Aorta (tissue), 5 donors: ENCODE results near the gene TMEFF2. TPM values are rescaled to one million over a fixed set of nuclear protein-coding genes. Genes with fewer than 3 reads are reported as not detected.

Source experiments
- ATAC-seq: fragments of 200-7000 bp; cut with Tn5 transposase; one replicate; pipeline ENCODE4 v1.9.1; 2022; ENCODE audit warnings: moderate library complexity; ENCODE audit not compliant: low FRiP score
- DNase-seq, 2 donors: peaks; one replicate each; pipeline ENCODE4 v3.0.0-alpha.2; 2020
- H3K27ac ChIP-seq, 2 donors: one replicate each; pipeline ENCODE4 v1.5.1; 2013; ENCODE audit warnings: low read length in 2 of 2, mild to moderate bottlenecking in 2 of 2, moderate library complexity in 2 of 2, control low read depth in 1 of 2, inconsistent platforms in 1 of 2, low read depth in 1 of 2
- H3K27me3 ChIP-seq, 2 donors: one replicate each; pipeline ENCODE4 v1.6.1; 2013; ENCODE audit warnings: control low read depth in 1 of 2, low read length in 1 of 2, mild to moderate bottlenecking in 1 of 2, moderate library complexity in 1 of 2; ENCODE audit not compliant: insufficient read depth in 2 of 2, control insufficient read depth in 1 of 2
- H3K36me3 ChIP-seq, 2 donors: one replicate each; pipeline ENCODE4 v1.6.1; 2013; ENCODE audit warnings: control low read depth in 1 of 2, low read length in 1 of 2, mild to moderate bottlenecking in 1 of 2; ENCODE audit not compliant: insufficient read depth in 2 of 2, control insufficient read depth in 1 of 2
- H3K4me1 ChIP-seq, 2 donors: one replicate each; pipeline ENCODE4 v1.6.1; 2013; ENCODE audit warnings: low read length in 2 of 2, control low read depth in 1 of 2, mild to moderate bottlenecking in 1 of 2, moderate library complexity in 1 of 2; ENCODE audit not compliant: insufficient read depth in 2 of 2, control insufficient read depth in 1 of 2
- H3K4me3 ChIP-seq, 2 donors: one replicate each; pipeline ENCODE4 v1.5.1; 2013; ENCODE audit warnings: low read length in 2 of 2, control low read depth in 1 of 2, mild to moderate bottlenecking in 1 of 2
- H3K9me3 ChIP-seq: one replicate; pipeline ENCODE4 v1.6.1; 2013; ENCODE audit warnings: mild to moderate bottlenecking, low read length; ENCODE audit not compliant: control insufficient read depth
- WGBS, 2 donors: extraction: QIAGEN DNeasy Blood & Tissue Kit; methylation state at CpG; one replicate each; pipeline ENCODE4 v1.1.7; 2013; 5-methylcytosine and 5-hydroxymethylcytosine counted together
- intact Hi-C, 2 donors: fragments of 100-400 bp; cut with DNase I; formaldehyde crosslinking; loops; one replicate each; pipeline versions ENCODE4 v1.14.2 to v1.15.0; 2022
- polyA plus RNA-seq, 2 donors: library from polyadenylated mRNA; stranded (reverse); fragments of 200-250 nt; gene quantifications; one replicate each; pipeline ENCODE4 v1.2.3, GENCODE V29; 2013
- total RNA-seq, 2 donors: library from RNA; stranded (reverse); fragmentation: NEBNext Ultra II Directional; extraction: Animal tissue kit (Norgen Biotek cat#: 25700); gene quantifications; one replicate each; pipeline ENCODE4 v1.2.1, GENCODE V29; 2021
- donor health status: healthy with polysubstance abuse.
- donor health status: Bipolar disorder and iron deficiency.
- donor health status: DM: no; HTN: no; CAD: no.
- donor health status: DM: no; HTN: no; CAD: no.
- donor health status: DM: yes; HTN: yes; CAD: no.

Gene TMEFF2
- total and polyA plus RNA-seq, 4 donors: 0.12 TPM; not detected in 3

DNA sequence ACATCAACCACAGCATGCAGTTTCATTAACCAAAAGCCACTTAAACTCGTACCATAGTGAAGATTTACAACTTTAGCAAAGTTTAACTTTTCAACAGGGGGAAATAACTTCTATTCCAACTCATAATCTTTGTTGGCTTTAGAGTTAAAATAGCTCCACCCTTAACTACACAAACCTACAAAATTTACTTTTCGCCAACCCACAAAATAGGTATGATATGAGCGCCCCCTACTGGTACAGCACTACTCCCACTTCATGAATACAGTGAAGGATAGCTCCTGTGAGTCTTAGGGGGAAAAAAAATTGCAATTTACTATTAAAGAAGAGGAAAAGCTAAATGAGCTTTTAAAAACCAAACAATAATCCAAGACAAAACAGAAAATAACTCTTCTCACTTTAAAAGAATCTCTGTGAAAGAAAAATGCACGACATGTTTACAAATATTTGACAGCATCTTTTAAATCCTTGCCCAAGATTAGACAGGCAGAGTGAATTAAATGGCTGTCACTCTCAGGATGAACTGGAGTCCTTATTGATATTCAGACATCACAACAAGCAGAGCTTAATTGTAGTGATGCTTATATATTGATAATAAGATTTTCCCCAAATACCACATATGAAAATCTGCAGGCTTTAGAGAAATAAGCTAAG, 32.2 kb downstream of the TMEFF2 start:
- H3K4me3 ChIP-seq: no peak overlapping the region
- intact Hi-C loops: loop anchor here (1.0 to 5.0 kb wide), 4 partner anchors 350 to 610 kb away; no protein-coding TSS in a partner anchor
- no peaks in the 10 kb centered on the region for H3K27me3 ChIP-seq
- H3K4me1 ChIP-seq: no peaks in the 10 kb centered on the region
- H3K36me3 ChIP-seq: no peaks in the 10 kb centered on the region
- H3K27ac ChIP-seq: no peak overlapping the region
- DNase-seq: no peak
- WGBS, 2 donors: 14% methylated on average over 4 of the region's 4 CpGs
- no peaks in the 10 kb centered on the region for H3K9me3 ChIP-seq
- ATAC-seq: peak; percentile 87

DNA sequence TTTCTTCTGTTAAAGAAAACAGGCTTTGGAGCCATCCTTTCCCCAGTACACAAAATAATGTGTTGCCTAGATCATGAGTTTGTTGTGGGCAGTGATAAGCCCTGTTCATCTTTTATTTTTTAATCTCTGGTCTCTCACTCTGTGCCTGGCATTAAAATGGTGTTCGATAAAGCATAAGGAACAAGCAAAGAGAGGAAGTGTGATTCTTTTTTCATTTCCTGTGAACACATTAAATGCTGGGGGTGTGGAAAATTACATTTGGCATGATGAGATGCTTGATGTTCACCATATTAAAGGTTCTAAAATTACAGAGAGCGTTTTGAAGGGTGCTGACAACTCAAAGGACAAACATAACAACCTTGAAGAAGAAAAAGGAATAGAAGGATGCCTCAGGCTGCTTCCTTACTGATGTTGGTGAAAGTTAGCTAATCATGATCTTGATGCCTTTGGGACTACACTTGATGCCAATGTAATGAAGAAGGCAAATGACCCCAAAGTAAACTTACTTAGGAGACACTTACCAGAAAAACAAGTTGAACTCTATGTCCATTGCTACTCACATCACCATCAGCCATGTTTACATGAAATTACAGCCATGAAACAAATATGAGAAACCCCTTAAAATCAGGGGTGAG, 33.0 kb downstream of the TMEFF2 start:
- H3K36me3 ChIP-seq: no peaks in the 10 kb centered on the region
- 83 to 94% methylated on average over 2 of the region's 2 CpGs for WGBS, 2 donors

DNA sequence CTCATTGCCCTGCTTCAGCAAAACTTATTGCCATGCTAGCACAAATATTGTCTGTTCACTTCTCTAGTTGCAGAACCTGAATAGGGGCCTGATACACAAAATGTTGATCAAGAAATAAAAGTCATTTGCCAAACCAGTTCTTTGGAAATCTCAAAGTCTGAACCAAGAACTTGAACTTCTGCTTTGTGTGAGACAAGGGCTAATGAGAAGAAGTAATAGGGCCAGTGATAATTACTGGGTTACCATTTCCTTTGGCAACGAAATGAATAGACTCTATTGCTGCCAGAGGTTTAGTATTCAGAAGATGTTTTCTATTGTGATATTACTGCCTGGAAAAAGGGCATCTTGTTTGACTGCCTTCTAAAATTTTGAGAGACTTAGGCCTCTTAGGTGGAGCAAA, 35.0 kb downstream of the TMEFF2 start:
- Histone ChIP-seq H3K27ac (no peak overlapping the region), H3K9me3 (no peaks in the 10 kb centered on the region), H3K27me3 (no peaks in the 10 kb centered on the region), H3K36me3 (no peaks in the 10 kb centered on the region), H3K4me3 (no peak overlapping the region), H3K4me1 (no peaks in the 10 kb centered on the region)
- ATAC-seq: no peak
- WGBS, 2 donors: 72 to 84% methylated on average over 1 of the region's 1 CpG
- intact Hi-C loops: loop anchor here (5.0 kb wide), 2 partner anchors 602 to 607 kb away; no protein-coding TSS in a partner anchor
- DNase-seq: no peak

More for the DNA sequence above, 33.0 kb downstream of the TMEFF2 start:
- intact Hi-C loops: loop anchor here (1.0 to 5.0 kb wide), 4 partner anchors 349 to 609 kb away; no protein-coding TSS in a partner anchor
- DNase-seq (no peak), ATAC-seq (no peak)
- no peak overlapping the region for H3K4me3 ChIP-seq
- no peaks in the 10 kb centered on the region for H3K4me1 ChIP-seq
- H3K27ac ChIP-seq: no peak overlapping the region
- no peaks in the 10 kb centered on the region for H3K27me3 ChIP-seq
- no peaks in the 10 kb centered on the region for H3K9me3 ChIP-seq

DNA sequence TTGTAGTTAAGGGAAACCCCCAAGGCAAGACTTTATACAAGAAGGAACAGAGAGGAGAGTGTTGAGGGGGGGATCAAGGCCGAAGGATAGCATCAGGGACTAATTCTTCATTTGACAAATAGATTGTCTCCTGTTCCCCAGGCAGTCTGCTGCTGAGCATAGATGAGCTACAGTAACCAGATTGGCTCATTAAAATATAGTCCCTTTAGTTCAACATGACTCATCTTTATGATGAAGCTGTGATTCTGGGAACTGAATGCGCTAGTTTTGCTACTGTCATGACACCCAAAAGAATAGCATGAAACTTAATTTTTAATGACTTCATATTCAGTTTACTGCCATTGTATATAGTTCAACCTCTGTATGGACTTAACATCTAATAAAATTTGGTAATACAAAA, 35.5 kb downstream of the TMEFF2 start:
- no peak for DNase-seq
- intact Hi-C loops: no loop called here
- Histone ChIP-seq H3K4me1 (no peaks in the 10 kb centered on the region), H3K4me3 (no peak overlapping the region), H3K9me3 (no peaks in the 10 kb centered on the region), H3K27me3 (no peaks in the 10 kb centered on the region), H3K27ac (no peak overlapping the region), H3K36me3 (no peaks in the 10 kb centered on the region)
- 96 to 98% methylated on average over 2 of the region's 2 CpGs for WGBS, 2 donors
- ATAC-seq: no peak

GRCh38 chr2:192157776-192158175, 37.0 kb downstream of the TMEFF2 start:
- ATAC-seq: no peak
- DNase-seq: no peak
- H3K27me3 ChIP-seq: no peaks in the 10 kb centered on the region
- WGBS, 2 donors: 76 to 83% methylated on average over 4 of the region's 4 CpGs
- no peak overlapping the region for H3K4me3 ChIP-seq
- intact Hi-C loops: no loop called here
- no peaks in the 10 kb centered on the region for H3K4me1 ChIP-seq
- H3K27ac ChIP-seq: no peak overlapping the region
- no peaks in the 10 kb centered on the region for H3K9me3 ChIP-seq
- H3K36me3 ChIP-seq: no peaks in the 10 kb centered on the region

DNA sequence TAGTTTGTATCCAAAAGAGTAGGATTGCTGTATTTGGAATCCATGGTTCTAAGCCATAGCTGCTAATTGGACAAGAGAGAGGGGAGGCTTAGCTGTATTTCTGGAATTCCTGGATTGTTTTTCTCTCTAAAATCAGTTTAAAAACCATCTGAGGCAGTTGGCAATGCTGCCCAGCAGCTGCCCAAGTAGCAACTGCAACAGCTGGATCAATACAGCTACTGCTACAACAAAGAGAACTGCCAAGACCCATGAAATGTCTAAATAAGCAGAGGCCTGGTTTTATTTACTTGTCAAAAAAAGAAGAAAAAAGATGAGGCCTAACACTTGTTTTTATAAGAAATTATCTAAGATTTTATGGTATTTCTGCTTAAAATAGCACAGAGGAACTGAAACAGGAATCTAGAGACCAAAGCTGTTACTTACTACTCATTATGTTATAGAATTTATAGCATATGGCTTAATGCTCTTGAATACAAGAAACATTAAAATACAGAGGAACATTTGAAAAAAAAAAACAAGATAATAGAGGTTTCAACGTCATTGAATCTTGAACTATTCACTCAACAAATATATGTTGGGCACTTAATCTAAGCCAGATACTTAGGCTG, 39.1 kb downstream of the TMEFF2 start:
- Histone ChIP-seq H3K9me3 (no peaks in the 10 kb centered on the region), H3K4me1 (no peaks in the 10 kb centered on the region), H3K4me3 (no peak overlapping the region), H3K27ac (no peak overlapping the region), H3K27me3 (no peaks in the 10 kb centered on the region), H3K36me3 (no peaks in the 10 kb centered on the region)
- DNase-seq (no peak), ATAC-seq (no peak)
- 34 to 57% methylated on average over 1 of the region's 1 CpG for WGBS, 2 donors
- intact Hi-C loops: no loop called here

- DNase-seq (no peak), ATAC-seq (no peak)
- Histone ChIP-seq H3K27ac (no peak overlapping the region), H3K4me1 (peaks cover 0 to 5% of the 10 kb centered on the region in 2 donors), H3K27me3 (no peaks in the 10 kb centered on the region), H3K36me3 (no peaks in the 10 kb centered on the region), H3K4me3 (no peak overlapping the region), H3K9me3 (no peaks in the 10 kb centered on the region)
- intact Hi-C loops: no loop called here
- WGBS, 2 donors: 80 to 82% methylated on average over 4 of the region's 4 CpGs
Measured at GRCh38 chr2:192153561-192153960, 41.2 kb downstream of the TMEFF2 start.

GRCh38 chr2:192151853-192152252, 42.9 kb downstream of the TMEFF2 start:
- H3K27me3 ChIP-seq: no peaks in the 10 kb centered on the region
- no peak overlapping the region for H3K27ac ChIP-seq
- no peak overlapping the region for H3K4me3 ChIP-seq
- H3K36me3 ChIP-seq: no peaks in the 10 kb centered on the region
- H3K9me3 ChIP-seq: no peaks in the 10 kb centered on the region
- peaks cover 0 to 7% of the 10 kb centered on the region in 2 donors for H3K4me1 ChIP-seq
- intact Hi-C loops: no loop called here
- DNase-seq (no peak), ATAC-seq (no peak)
- 77 to 89% methylated on average over 1 of the region's 1 CpG for WGBS, 2 donors

DNA sequence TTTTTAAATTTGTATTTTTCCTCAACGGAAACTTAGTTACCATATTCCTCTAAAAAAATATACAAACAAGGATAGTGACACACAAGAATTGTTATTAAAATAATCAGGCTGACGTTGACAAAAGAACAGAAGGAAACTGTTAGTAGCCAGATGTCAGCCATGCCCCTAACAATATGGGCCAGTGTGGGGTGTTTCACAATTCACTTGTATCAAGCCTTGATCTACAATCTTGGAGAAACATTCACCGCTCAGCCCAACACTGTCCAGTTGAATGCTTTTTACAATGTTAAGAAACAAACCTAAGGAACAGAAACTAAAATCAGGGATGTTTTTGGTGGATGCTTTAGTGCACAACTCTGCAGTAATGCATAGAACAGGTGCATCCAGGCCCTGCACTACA, 44.6 kb downstream of the TMEFF2 start:
- DNase-seq (no peak), ATAC-seq (no peak)
- H3K27me3 ChIP-seq: no peaks in the 10 kb centered on the region
- intact Hi-C loops: no loop called here
- no peak overlapping the region for H3K27ac ChIP-seq
- no peaks in the 10 kb centered on the region for H3K9me3 ChIP-seq
- 95 to 96% methylated on average over 3 of the region's 3 CpGs for WGBS, 2 donors
- H3K36me3 ChIP-seq: no peaks in the 10 kb centered on the region
- H3K4me1 ChIP-seq: peaks cover 0 to 7% of the 10 kb centered on the region in 2 donors
- H3K4me3 ChIP-seq: no peak overlapping the region
